Fibroblast of lung (primary cell): Measurements from ENCODE around the gene SMC1A.

ENCODE experiments used
- CTCF ChIP-seq, 2 donors: IDR thresholded peaks in 1 of 2; conservative IDR thresholded peaks in 1 of 2; 1 replicate in 1 of 2; 2 replicates in 1 of 2; pipeline ENCODE4 v1.5.1; 2011 to 2012; ENCODE audit warnings: low read length in 2 of 2, control low read depth in 1 of 2, inconsistent platforms in 1 of 2, low read depth in 1 of 2, mild to moderate bottlenecking in 1 of 2
- EZH2 ChIP-seq: IDR thresholded peaks from 2 replicates; pipeline ENCODE4 v1.5.1; 2012; ENCODE audit warnings: low read length, control low read depth, mild to moderate bottlenecking; ENCODE audit errors: missing control alignments

DNA sequence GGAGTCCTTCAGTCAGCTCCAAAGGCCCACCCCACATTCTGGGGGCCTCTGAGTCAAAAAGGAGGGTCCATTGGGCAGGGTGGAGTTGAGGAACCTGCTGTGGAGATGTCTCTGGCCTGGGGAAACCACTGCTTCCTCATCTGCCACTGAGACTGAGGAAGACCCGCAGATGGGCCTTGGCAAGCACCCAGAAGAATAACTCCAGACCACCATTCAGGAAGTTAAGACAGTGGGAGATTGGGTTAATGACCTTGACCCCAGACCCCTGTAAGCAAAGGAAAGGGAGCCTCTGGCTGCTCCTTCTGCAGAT lies 19.8 kb upstream of the SMC1A start:
- TF ChIP-seq CTCF (conservative IDR thresholded peaks at IDR 0.05 in 1 of 2, IDR thresholded peaks at IDR 0.05 in 1 of 2; ENCODE audit: low read depth in 1 of 2, low read length in 2 of 2) (no peak), EZH2 (no peak)
